SU-DHL-6 (cell line): ENCODE results near the gene HOXA3.

Source experiments
- H2AFZ ChIP-seq: fragments of 200-600 bp; sonication (generic); 2 replicates; pipeline ENCODE4 v1.6.1; 2014; ENCODE audit warnings: low read depth, mild to moderate bottlenecking, moderate library complexity, mixed read lengths, antibody characterized with exemption, low read length; ENCODE audit not compliant: severe bottlenecking
- H3F3A ChIP-seq: fragments of 200-600 bp; shearing (Covaris generic); 2 replicates; pipeline ENCODE4 v1.6.0; 2016; ENCODE audit warnings: antibody characterized with exemption, mild to moderate bottlenecking; ENCODE audit not compliant: insufficient read depth
- H3K27ac ChIP-seq: fragments of 200-600 bp; sonication (generic); 2 replicates; pipeline ENCODE4 v1.5.1; 2016; ENCODE audit warnings: low read depth, mild to moderate bottlenecking, low read length, moderate library complexity, mixed read lengths
- H3K27me3 ChIP-seq: fragments of 200-600 bp; sonication (generic), shearing (Covaris generic); 2 replicates; pipeline ENCODE4 v1.6.0; 2014; ENCODE audit warnings: mild to moderate bottlenecking, low read length
- H3K36me3 ChIP-seq: fragments of 200-600 bp; sonication (generic); 2 replicates; pipeline ENCODE4 v1.6.1; 2014; ENCODE audit warnings: mild to moderate bottlenecking, low read length, mixed read lengths
- H3K4me2 ChIP-seq: fragments of 300-600, 200-600 bp; shearing (Covaris generic), sonication (generic); 2 replicates; pipeline ENCODE4 v1.6.0; 2014; ENCODE audit warnings: low read length, low read depth, mild to moderate bottlenecking; ENCODE audit not compliant: poor library complexity, severe bottlenecking
- H3K4me3 ChIP-seq: fragments of 200-600 bp; sonication (generic); 2 replicates; pipeline ENCODE4 v1.5.1; 2014; ENCODE audit warnings: antibody characterized with exemption, low read length, mild to moderate bottlenecking, mixed read lengths; ENCODE audit not compliant: insufficient read depth, poor library complexity, severe bottlenecking
- H3K79me2 ChIP-seq: fragments of 200-600 bp; sonication (generic); 2 replicates; pipeline ENCODE4 v1.6.1; 2014; ENCODE audit warnings: mild to moderate bottlenecking, low read length, moderate library complexity; ENCODE audit not compliant: insufficient read depth
- H3K9ac ChIP-seq: fragments of 200-600 bp; sonication (generic); 2 replicates; pipeline ENCODE4 v1.7.0; 2014; ENCODE audit warnings: mild to moderate bottlenecking, low read length
- H3K9me2 ChIP-seq: fragments of 200-600 bp; sonication (generic); replicated peaks from 2 replicates; pipeline ENCODE4 v1.6.1; 2014; ENCODE audit warnings: low read length; ENCODE audit not compliant: insufficient read depth
- H3K9me3 ChIP-seq: fragments of 200-600 bp; sonication (generic); 2 replicates; pipeline ENCODE4 v1.6.1; 2014; ENCODE audit warnings: low read length, mixed read lengths; ENCODE audit not compliant: insufficient read depth
- H4K20me1 ChIP-seq: fragments of 200-600 bp; sonication (generic); 2 replicates; pipeline ENCODE4 v1.6.1; 2014; ENCODE audit warnings: low read depth, mild to moderate bottlenecking, antibody characterized with exemption, low read length, moderate library complexity, mixed read lengths
- EZH2phosphoT487 ChIP-seq: fragments of 200-600 bp; sonication (generic), shearing (Covaris generic); conservative IDR thresholded peaks from 2 replicates; pipeline ENCODE4 v1.6.1; 2018; ENCODE audit warnings: mild to moderate bottlenecking, antibody characterized with exemption, low read length, moderate library complexity, mixed read lengths
- TF ChIP-seq, protein P1 (sequence below): fragments of 200-600 bp; sonication (generic); IDR thresholded peaks from one replicate; pipeline ENCODE4 v1.5.1; 2017; ENCODE audit warnings: antibody characterized with exemption, mild to moderate bottlenecking, low read length, moderate library complexity; ENCODE audit not compliant: insufficient read depth, poor library complexity, severe bottlenecking

Gene HOXA3

DNA sequence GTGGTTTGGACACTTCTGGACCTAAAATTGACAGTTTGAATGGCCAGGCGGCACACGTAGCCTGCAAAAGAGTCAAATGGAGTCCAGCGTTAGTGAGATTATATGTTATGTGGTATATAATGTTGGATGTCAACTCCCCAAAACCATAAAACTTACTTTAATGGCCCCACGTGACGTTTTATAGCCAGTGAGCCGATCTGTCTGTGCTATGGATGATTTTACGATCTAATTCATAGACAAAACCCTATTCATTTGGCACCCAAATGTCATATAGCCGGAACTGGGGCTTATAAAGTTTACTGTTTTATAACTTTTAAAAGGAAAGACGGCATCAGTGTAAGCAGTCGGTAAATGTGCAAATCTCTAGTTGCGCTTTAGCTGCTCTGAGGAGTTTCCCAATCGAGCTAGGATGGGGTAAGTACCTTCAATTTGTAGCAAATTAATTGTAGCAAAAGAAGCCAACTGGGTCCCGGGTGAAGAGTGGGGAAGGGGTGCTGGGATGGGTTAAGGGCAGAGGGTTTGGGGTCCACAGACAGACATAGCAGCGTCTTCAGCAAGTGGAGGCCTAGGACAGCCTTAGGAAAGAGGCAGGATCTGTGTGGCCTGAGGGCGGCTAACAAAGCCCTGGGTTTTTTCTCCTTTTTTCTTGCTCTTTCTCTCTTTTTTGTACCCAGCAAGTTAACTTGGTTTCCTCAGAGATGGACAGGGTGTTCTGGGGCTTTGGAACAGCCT is 12.1 kb downstream of the HOXA3 start:
- Histone ChIP-seq H4K20me1 (no peaks in the 10 kb centered on the region), H3K9ac (no peak overlapping the region), H3K79me2 (no peaks in the 10 kb centered on the region), H3K27me3 (no peaks in the 10 kb centered on the region), H3K4me2 (no peak overlapping the region), H3F3A (no peaks in the 10 kb centered on the region), H3K36me3 (no peaks in the 10 kb centered on the region), H3K9me3 (no peaks in the 10 kb centered on the region), H3K27ac (no peak overlapping the region), H2AFZ (no peak overlapping the region), H3K4me3 (no peak overlapping the region), H3K9me2 (no peaks in the 10 kb centered on the region)
- TF ChIP-seq, protein P1, sequence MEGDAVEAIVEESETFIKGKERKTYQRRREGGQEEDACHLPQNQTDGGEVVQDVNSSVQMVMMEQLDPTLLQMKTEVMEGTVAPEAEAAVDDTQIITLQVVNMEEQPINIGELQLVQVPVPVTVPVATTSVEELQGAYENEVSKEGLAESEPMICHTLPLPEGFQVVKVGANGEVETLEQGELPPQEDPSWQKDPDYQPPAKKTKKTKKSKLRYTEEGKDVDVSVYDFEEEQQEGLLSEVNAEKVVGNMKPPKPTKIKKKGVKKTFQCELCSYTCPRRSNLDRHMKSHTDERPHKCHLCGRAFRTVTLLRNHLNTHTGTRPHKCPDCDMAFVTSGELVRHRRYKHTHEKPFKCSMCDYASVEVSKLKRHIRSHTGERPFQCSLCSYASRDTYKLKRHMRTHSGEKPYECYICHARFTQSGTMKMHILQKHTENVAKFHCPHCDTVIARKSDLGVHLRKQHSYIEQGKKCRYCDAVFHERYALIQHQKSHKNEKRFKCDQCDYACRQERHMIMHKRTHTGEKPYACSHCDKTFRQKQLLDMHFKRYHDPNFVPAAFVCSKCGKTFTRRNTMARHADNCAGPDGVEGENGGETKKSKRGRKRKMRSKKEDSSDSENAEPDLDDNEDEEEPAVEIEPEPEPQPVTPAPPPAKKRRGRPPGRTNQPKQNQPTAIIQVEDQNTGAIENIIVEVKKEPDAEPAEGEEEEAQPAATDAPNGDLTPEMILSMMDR, result no peak
- TF ChIP-seq EZH2phosphoT487, result no peak

DNA sequence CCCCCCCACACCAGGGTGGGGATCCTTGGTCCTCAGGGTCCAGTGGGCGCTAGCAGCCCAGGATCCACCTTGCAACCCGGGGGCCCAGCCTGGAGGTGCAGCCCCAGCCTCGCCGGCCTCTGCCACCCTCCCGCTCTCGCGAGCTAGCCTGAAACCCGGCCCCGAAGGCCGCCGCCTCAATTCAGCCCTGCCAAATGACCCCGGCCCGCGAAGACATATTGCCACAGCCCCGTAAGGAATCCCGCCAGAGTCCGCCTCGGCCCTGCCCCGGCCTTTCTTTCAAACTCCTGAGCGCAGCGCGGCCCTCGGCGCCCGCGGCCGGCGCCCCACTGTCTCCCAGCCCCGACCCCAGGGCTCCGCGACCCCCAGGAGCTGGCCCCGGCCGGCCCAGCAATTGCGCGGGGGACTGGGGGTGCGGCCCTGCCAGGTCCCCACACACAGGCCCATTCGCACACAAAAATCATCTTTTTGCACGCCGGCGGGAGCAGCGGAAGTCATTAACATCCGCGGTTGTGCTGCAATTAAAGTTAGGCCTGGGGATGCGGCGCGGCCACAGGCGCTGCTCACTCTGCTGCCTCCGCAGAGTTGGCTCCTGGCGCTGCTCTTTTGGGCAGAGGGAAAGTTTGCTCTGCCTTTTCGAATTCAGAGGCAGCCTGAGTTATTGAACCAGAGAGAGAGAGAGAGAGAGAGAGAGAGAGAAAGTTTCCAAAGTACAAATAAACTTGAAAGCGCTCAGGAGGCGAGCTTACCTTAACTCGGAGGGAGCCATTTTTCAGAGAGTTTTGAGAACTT is 12.9 kb downstream of the HOXA3 start:
- no peak overlapping the region for H3K4me3 ChIP-seq
- no peaks in the 10 kb centered on the region for H3K9me3 ChIP-seq
- H3K4me2 ChIP-seq, result no peak overlapping the region
- no peaks in the 10 kb centered on the region for H3F3A ChIP-seq
- H3K79me2 ChIP-seq, result no peaks in the 10 kb centered on the region
- no peak overlapping the region for H3K9ac ChIP-seq
- no peak overlapping the region for H2AFZ ChIP-seq
- no peaks in the 10 kb centered on the region for H4K20me1 ChIP-seq
- H3K9me2 ChIP-seq, result no peaks in the 10 kb centered on the region
- no peak overlapping the region for H3K27ac ChIP-seq
- H3K36me3 ChIP-seq, result no peaks in the 10 kb centered on the region
- no peaks in the 10 kb centered on the region for H3K27me3 ChIP-seq
- TF ChIP-seq, protein P1, result no peak
- TF ChIP-seq EZH2phosphoT487, result no peak

DNA sequence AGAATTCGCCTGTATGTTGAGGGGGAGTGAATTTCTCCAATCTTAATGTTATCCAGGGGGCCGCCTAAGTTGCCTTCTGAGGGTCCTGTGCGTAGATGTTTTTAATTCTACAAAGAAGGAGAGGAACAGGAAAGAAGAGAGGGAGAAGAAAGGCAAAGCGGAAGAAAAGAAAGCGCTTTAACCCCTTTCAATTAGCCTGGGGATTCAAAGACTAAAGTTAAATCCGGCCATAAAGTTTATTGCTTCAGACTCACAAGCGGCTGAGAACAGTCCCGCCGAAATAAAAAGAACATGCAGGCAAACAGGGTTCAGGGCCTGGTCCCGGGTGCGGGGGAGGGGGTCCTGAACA is 13.4 kb downstream of the HOXA3 start:
- no peak for TF ChIP-seq EZH2phosphoT487
- TF ChIP-seq, protein P1, result no peak
- Histone ChIP-seq H3K79me2 (no peaks in the 10 kb centered on the region), H3K9me3 (no peaks in the 10 kb centered on the region), H4K20me1 (no peaks in the 10 kb centered on the region), H3F3A (no peaks in the 10 kb centered on the region), H3K36me3 (no peaks in the 10 kb centered on the region), H2AFZ (no peak overlapping the region), H3K9ac (no peak overlapping the region), H3K4me2 (no peak overlapping the region), H3K4me3 (no peak overlapping the region), H3K27ac (no peak overlapping the region), H3K27me3 (no peaks in the 10 kb centered on the region), H3K9me2 (no peaks in the 10 kb centered on the region)
